Thyroid gland (tissue), 4 donors: ENCODE data around the gene REELD1.

ENCODE experiments used
- CTCF ChIP-seq, 6 experiments: fragments of 200-600 bp in 3 of 6; fragments of 450-650 bp in 3 of 6; sonication (generic) in 3 of 6; IDR thresholded peaks; one replicate each; pipeline ENCODE4 v1.5.1; 2016 to 2019; ENCODE audit warnings: antibody characterized with exemption in 6 of 6, mild to moderate bottlenecking in 2 of 6, inconsistent platforms in 1 of 6, moderate library complexity in 1 of 6
- POLR2A ChIP-seq, 2 donors: fragments of 450-650 bp; IDR thresholded peaks; one replicate each; pipeline ENCODE4 v1.6.1; 2017; ENCODE audit warnings: antibody characterized with exemption in 2 of 2, mild to moderate bottlenecking in 2 of 2, moderate library complexity in 1 of 2

GRCh38 chr4:146261041-146261440, 46.7 kb downstream of the REELD1 start:
- TF ChIP-seq POLR2A (IDR thresholded peaks at IDR 0.05) (no peak), CTCF (IDR thresholded peaks at IDR 0.05) (no peak)
